Vagina (tissue), 2 donors: ENCODE results near the gene TPRG1L.

Experiments
- CTCF ChIP-seq, 3 experiments: fragments of 450-650 bp in 2 of 3; fragments of 200-600 bp in 1 of 3; sonication (generic) in 1 of 3; IDR thresholded peaks; one replicate each; pipeline ENCODE4 v1.5.1; 2017 to 2019; ENCODE audit warnings: antibody characterized with exemption in 3 of 3, mild to moderate bottlenecking in 2 of 3, moderate library complexity in 2 of 3
- POLR2A ChIP-seq, 2 donors: fragments of 450-650 bp; IDR thresholded peaks; one replicate each; pipeline ENCODE4 v1.6.1; 2017; ENCODE audit warnings: antibody characterized with exemption in 2 of 2, mild to moderate bottlenecking in 2 of 2, moderate library complexity in 2 of 2

GRCh38 chr1:3657578-3658230 lies 32.9 kb downstream of the TPRG1L start:
- TF ChIP-seq CTCF (IDR thresholded peaks at IDR 0.05) (no peak), POLR2A (IDR thresholded peaks at IDR 0.05) (no peak)
